Activated B cell treated with CpG ODN at 0.5 μM for 24 hours (primary cell): ENCODE data around the gene CNIH3. TPM values are rescaled to one million over a fixed set of nuclear protein-coding genes. Genes with fewer than 3 reads are reported as not detected.
A peak's percentile ranks its signal among the peaks of the same experiment; 100 is the strongest.

Experiments
- ATAC-seq: fragments of 200-7000 bp; cut with Tn5 transposase; one replicate; pipeline ENCODE4 v1.10.0; 2021; ENCODE audit warnings: low read depth, mild to moderate bottlenecking, moderate library complexity
- CTCF ChIA-PET: fragments of 350-600 bp; sonication (Branson Sonifier 250); formaldehyde crosslinking; loops from one replicate; lab custom pipeline; 2021; ENCODE audit warnings: antibody characterized with exemption; lab: Charles Lee
- POLR2A ChIA-PET: fragments of 350-600 bp; sonication (Branson Sonifier 250); formaldehyde crosslinking; loops from one replicate; lab custom pipeline; 2021; ENCODE audit warnings: antibody characterized with exemption; lab: Charles Lee
- DNase-seq: peaks from one replicate; pipeline ENCODE4 v3.0.0; 2022
- H3K27ac Mint-ChIP-seq: one replicate; pipeline ENCODE4 v1.8.0; 2020; ENCODE audit warnings: mixed read lengths
- H3K27me3 Mint-ChIP-seq: one replicate; pipeline ENCODE4 v1.8.0; 2021; ENCODE audit warnings: mixed read lengths
- H3K36me3 Mint-ChIP-seq: one replicate; pipeline ENCODE4 v1.8.0; 2021; ENCODE audit warnings: low read depth, mixed read lengths
- H3K4me1 Mint-ChIP-seq: one replicate; pipeline ENCODE4 v1.8.0; 2021; ENCODE audit warnings: mixed read lengths
- H3K4me3 Mint-ChIP-seq: one replicate; pipeline ENCODE4 v1.8.0; 2020; ENCODE audit warnings: mild to moderate bottlenecking, mixed read lengths
- H3K9me3 Mint-ChIP-seq: one replicate; pipeline ENCODE4 v1.8.0; 2020; ENCODE audit warnings: mixed read lengths
- intact Hi-C: fragments of 100-400 bp; cut with micrococcal nuclease; formaldehyde crosslinking; loops from one replicate; pipeline ENCODE4 v1.15.1; 2024
- total RNA-seq: library from RNA; stranded (reverse); gene quantifications from 2 replicates; pipeline ENCODE4 v1.2.3, GENCODE V29; 2022
- TF ChIP-seq, protein P1 (sequence below): fragments of 200-600 bp; IDR thresholded peaks from one replicate; pipeline ENCODE4 v1.8.0; 2022; ENCODE audit warnings: antibody characterized with exemption, mild to moderate bottlenecking

Gene CNIH3
- total RNA-seq, 1 donor from 2014 or later, result 1.8 TPM

- H3K27me3 Mint-ChIP-seq, result peaks cover 12% of the 10 kb centered on the region
- intact Hi-C loops, result no loop called here
- H3K4me1 Mint-ChIP-seq, result no peaks in the 10 kb centered on the region
- no peak overlapping the region for H3K4me3 Mint-ChIP-seq
- H3K9me3 Mint-ChIP-seq, result no peaks in the 10 kb centered on the region
- H3K27ac Mint-ChIP-seq, result no peak overlapping the region
- TF ChIP-seq, protein P1, sequence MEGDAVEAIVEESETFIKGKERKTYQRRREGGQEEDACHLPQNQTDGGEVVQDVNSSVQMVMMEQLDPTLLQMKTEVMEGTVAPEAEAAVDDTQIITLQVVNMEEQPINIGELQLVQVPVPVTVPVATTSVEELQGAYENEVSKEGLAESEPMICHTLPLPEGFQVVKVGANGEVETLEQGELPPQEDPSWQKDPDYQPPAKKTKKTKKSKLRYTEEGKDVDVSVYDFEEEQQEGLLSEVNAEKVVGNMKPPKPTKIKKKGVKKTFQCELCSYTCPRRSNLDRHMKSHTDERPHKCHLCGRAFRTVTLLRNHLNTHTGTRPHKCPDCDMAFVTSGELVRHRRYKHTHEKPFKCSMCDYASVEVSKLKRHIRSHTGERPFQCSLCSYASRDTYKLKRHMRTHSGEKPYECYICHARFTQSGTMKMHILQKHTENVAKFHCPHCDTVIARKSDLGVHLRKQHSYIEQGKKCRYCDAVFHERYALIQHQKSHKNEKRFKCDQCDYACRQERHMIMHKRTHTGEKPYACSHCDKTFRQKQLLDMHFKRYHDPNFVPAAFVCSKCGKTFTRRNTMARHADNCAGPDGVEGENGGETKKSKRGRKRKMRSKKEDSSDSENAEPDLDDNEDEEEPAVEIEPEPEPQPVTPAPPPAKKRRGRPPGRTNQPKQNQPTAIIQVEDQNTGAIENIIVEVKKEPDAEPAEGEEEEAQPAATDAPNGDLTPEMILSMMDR, result no peak
- DNase-seq (no peak), ATAC-seq (no peak)
- ChIA-PET CTCF (no interaction called here), POLR2A (no interaction called here)
- H3K36me3 Mint-ChIP-seq, result no peaks in the 10 kb centered on the region
Observed at GRCh38 chr1:224640018-224640417, 23.9 kb downstream of the CNIH3 start.

- Mint-ChIP-seq H3K36me3 (no peaks in the 10 kb centered on the region), H3K4me1 (no peaks in the 10 kb centered on the region), H3K4me3 (no peak overlapping the region), H3K27me3 (peaks cover 12% of the 10 kb centered on the region), H3K27ac (no peak overlapping the region), H3K9me3 (no peaks in the 10 kb centered on the region)
- TF ChIP-seq, protein P1, result no peak
- ATAC-seq (no peak), DNase-seq (no peak)
- intact Hi-C loops, result no loop called here
- ChIA-PET POLR2A (no interaction called here), CTCF (no interaction called here)
Observed at GRCh38 chr1:224640587-224640986, 24.5 kb downstream of the CNIH3 start.

- no peaks in the 10 kb centered on the region for H3K9me3 Mint-ChIP-seq
- H3K4me3 Mint-ChIP-seq, result no peak overlapping the region
- DNase-seq, result no peak
- POLR2A ChIA-PET, result no interaction called here
- H3K27ac Mint-ChIP-seq, result no peak overlapping the region
- peaks cover 12% of the 10 kb centered on the region for H3K27me3 Mint-ChIP-seq
- intact Hi-C loops, result no loop called here
- ATAC-seq, result no peak
- CTCF ChIA-PET, result no interaction called here
- H3K4me1 Mint-ChIP-seq, result no peaks in the 10 kb centered on the region
- TF ChIP-seq, protein P1, result no peak
- H3K36me3 Mint-ChIP-seq, result no peaks in the 10 kb centered on the region
Observed at GRCh38 chr1:224641030-224641429, 24.9 kb downstream of the CNIH3 start.

GRCh38 chr1:224643653-224644052 lies 27.5 kb downstream of the CNIH3 start:
- ATAC-seq (no peak), DNase-seq (no peak)
- Mint-ChIP-seq H3K27me3 (peaks cover 9% of the 10 kb centered on the region), H3K9me3 (no peaks in the 10 kb centered on the region), H3K36me3 (no peaks in the 10 kb centered on the region), H3K4me3 (no peak overlapping the region), H3K27ac (no peak overlapping the region), H3K4me1 (no peaks in the 10 kb centered on the region)
- ChIA-PET POLR2A (no interaction called here), CTCF (no interaction called here)
- intact Hi-C loops, result loop anchor here (1.0 kb wide), 1 partner anchor 279 kb away; no protein-coding TSS in a partner anchor
- TF ChIP-seq, protein P1, result no peak

DNA sequence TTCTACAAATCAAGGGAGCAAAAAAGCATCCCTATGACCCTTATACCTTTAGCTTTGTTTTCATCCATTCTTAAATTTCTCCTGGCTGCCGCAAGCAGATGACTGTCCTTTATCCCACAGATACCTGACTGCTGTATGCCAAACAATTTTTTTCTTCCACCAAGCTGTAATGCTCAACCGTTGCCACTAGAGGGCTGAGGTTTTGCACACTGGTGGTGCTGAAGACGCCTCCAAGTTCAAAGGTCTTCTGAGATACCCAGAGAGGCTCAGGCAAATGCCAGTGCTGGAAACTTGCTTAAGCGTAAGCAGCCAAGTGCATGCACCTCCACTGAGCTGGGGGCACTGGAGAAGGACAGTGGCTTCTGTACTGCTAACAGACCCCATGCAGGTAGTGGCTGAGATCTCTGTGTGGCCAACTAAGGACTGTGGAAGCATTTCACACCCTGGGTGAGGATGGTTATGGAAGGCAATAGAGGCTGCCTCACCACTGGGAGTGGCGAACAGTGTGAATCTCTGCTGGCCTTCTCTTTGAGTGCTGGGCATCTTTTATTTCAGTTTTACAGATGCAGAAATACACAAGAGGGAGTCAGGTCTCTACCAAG lies 28.5 kb downstream of the CNIH3 start:
- POLR2A ChIA-PET, result no interaction called here
- no peaks in the 10 kb centered on the region for H3K4me1 Mint-ChIP-seq

More for the DNA sequence above, 28.5 kb downstream of the CNIH3 start:
- Mint-ChIP-seq H3K9me3 (no peaks in the 10 kb centered on the region), H3K4me3 (no peak overlapping the region), H3K27ac (no peak overlapping the region), H3K27me3 (peaks cover 6% of the 10 kb centered on the region), H3K36me3 (no peaks in the 10 kb centered on the region)
- ATAC-seq, result no peak
- intact Hi-C loops, result loop anchor here (1.0 kb wide), 1 partner anchor 278 kb away; no protein-coding TSS in a partner anchor
- TF ChIP-seq, protein P1, result peak; percentile 92
- peak; percentile 18 for DNase-seq
- CTCF ChIA-PET, result interaction anchor here (0.8 to 1.5 kb wide), 3 partner anchors 8 to 207 kb away, joined by 3 to 4 read pairs (median 3); no protein-coding TSS in a partner anchor
